Loucy (cell line): ENCODE data around the gene CLIC6.

Source experiments
- CTCF ChIP-seq: fragments of 200-600 bp; sonication (generic); conservative IDR thresholded peaks from 2 replicates; pipeline ENCODE4 v1.5.1; 2014; ENCODE audit warnings: mild to moderate bottlenecking, antibody characterized with exemption, low read length
- EZH2phosphoT487 ChIP-seq: fragments of 200-600 bp; IDR thresholded peaks from 2 replicates; pipeline ENCODE4 v1.6.1; 2018; ENCODE audit warnings: antibody characterized with exemption, mild to moderate bottlenecking, moderate library complexity, borderline replicate concordance

- TF ChIP-seq CTCF, result no peak
- no peak for TF ChIP-seq EZH2phosphoT487
Observed at GRCh38 chr21:34733852-34734251, 65.1 kb downstream of the CLIC6 start.
